Stimulated activated CD8-positive, alpha-beta memory T cell treated with anti-CD3 and anti-CD28 coated beads, Interleukin-12 subunit alpha, Interleukin-12 subunit beta, amount 100 ng/mL, for 24 hours (primary cell): ENCODE results near the gene ENDOD1.

ENCODE experiments used
- DNase-seq: peaks from one replicate; pipeline ENCODE4 v3.0.0-alpha.2; 2020; ENCODE audit errors: extremely low read depth

The ENDOD1 gene

GRCh38 chr11:95170294-95170693 is 80.6 kb downstream of the ENDOD1 start:
- no peak for DNase-seq

GRCh38 chr11:95175818-95176380 is 86.3 kb downstream of the ENDOD1 start:
- DNase-seq, result no peak
